ENCODE measurements around the gene DUOX1.
A peak's percentile ranks its signal among the peaks of the same experiment; 100 is the strongest.

Gene DUOX1

GRCh38 chr15:45106002-45106790 lies 23.6 kb upstream of the DUOX1 start:
- DNase-seq (ENCODE audit: low spot score): no peak

DNA sequence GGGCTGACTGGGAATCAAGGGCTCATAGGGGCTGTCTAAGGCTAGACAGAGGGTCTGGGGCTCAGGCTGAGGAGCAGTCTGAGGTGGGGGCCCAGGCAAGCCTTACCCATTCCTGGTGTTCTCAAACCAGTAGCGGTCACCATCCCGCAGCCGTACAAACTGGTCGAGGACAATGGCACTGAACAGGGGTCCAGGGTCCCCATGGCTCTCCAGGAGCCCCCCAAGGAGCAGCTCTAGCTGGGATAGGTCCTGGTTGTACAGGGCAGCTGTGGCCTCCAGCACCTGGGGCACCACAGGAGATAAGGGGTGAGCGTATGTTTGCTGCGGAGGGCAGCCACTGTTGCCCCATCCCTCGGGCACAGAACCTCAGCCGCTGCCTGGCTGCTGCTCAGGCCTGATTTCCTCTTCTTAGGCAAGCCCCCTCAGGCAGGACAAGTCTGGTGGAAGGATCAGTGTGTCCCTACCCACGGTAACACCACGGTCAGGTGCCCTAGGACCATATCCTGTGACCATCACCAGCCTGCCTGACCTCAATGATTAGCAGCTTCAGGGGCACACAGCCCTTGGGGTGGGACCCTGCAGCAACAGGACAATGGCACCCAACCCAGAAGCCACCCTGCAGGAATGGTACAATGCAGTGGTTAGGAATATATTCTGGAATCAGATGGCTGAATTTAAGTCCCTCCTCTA lies 21.7 kb upstream of the DUOX1 start:
- DNase-seq (ENCODE audit: low spot score): no peak

- DNase-seq (ENCODE audit: low spot score): no peak
Observed at GRCh38 chr15:45110256-45110820, 19.5 kb upstream of the DUOX1 start.

DNA sequence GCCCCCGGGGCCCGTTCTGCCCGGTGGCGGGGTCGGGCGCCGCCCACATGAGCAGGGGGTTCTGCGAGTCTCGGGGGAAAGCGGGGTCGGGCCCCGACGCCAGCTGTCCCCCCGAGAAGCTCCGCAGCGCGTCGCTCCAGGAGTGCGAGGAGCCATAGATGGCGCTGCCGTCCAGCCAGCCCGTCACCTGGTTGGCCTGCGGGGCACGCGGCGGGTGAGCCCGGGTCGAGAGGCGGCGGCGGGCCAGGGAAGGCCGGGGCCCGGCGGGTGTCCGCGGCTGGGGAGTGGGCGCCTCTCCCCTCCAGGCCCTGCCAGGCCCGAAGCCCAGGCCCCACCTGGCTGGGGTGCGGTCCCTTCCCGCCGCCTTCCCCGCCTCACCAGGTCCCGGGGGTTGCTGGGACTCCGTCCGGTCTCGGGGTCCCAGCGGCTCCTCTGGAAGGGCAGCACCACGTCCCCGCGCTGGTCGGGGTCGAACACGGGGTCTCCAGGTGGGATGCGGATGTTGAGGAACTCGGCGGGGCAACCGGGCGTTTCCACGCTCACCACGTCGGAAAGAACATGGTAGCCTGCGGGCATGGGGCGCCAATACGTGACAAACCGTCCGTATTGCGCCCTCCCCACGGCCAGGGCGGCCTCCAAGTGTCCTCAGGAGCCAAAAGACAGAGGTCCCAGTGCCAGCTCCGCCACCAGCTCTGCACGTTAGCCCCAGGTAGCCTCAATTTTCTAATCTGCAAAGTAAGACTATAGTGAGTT lies 18.2 kb upstream of the DUOX1 start:
- DNase-seq (ENCODE audit: low spot score): no peak

DNA sequence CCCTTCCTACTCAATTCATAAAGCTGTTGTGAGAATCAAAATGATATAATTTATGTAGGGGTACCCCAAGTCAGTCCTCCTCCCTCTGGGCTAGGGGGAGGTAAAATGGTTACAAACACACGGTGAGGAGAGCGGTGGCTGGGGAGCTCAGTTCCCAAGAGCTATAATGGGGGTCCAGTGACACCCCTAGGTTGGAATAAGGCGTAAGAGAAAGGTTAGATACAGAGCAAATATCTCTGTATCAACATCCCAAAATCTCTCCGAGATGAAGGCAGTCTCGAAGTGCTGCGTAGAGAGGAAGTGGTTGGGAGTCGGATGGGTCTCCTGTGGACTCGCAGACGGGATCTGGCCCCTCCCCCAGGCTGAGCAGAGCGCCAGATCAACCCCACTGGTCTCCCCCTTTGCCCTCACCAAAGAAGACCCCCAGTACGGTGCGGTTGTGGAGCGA lies 17.6 kb upstream of the DUOX1 start:
- no peak for DNase-seq (ENCODE audit: low spot score)

DNA sequence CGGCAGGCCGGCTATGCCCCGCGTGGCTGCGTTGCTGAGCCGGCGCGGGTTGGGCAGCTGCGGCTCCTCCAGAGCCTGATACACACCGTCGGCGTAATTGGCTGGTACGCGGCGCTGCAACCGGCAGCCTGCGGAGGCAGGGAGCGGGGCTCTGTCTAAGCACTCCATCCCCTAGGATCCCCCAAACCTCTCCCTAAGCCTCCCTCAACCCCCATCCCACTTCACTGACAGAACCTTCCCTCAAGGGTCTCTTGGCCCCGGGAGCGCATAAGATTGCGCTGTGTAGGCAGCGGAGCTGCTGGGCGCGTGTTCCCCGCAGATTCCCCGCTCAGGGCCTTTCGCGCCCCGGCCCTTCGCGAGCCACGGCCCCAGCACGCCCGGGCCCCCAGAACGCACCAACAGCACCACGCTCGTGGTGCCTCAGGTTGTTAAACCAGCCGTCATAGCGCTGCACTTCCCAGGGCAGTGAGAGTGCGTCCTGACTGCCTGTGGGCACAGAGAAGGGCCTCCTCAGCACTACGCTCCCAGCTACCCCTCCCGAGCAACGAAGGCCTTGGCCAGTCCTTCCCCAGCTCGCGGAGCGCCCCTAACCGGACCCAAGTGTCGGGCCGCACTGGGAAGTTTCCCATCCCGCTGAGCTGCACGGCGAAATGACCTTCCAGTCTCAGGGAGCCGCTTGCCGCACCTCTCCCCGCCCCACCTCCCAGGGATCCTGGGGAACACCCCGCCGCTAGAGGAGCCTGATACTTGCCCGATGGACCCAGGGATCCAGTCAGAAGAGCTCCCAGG lies 17.0 kb upstream of the DUOX1 start:
- DNase-seq (ENCODE audit: low spot score): no peak

DNA sequence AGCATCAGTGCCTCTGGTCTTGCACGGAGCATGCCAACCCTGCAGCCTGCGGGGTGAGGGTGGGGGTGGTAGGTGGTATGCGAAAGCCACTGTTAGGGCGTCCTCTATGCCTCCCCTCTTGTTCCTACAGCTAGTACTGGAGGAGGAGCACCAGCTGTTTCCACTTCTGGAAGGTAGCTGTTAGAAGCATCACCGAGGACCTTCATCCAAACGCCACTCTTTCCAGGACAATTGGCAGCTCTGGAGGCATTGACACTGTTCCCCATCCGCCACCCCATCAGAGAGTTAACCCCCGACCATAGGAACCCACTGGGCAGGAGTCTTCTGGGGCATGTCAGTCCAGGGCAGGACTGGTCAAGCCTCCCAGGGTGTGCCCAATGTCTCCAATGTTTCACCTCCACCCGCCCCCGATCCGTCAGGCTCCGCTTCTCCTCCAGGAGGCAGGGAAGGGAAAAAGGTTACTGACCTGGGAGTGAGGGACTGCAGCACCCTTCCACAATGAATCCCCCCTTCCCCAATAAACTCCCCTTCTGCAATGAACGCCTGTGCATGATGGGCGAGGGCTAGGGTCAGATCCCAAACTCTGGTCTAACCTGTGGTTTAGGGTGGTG lies 16.3 kb upstream of the DUOX1 start:
- DNase-seq (ENCODE audit: low spot score): no peak

DNA sequence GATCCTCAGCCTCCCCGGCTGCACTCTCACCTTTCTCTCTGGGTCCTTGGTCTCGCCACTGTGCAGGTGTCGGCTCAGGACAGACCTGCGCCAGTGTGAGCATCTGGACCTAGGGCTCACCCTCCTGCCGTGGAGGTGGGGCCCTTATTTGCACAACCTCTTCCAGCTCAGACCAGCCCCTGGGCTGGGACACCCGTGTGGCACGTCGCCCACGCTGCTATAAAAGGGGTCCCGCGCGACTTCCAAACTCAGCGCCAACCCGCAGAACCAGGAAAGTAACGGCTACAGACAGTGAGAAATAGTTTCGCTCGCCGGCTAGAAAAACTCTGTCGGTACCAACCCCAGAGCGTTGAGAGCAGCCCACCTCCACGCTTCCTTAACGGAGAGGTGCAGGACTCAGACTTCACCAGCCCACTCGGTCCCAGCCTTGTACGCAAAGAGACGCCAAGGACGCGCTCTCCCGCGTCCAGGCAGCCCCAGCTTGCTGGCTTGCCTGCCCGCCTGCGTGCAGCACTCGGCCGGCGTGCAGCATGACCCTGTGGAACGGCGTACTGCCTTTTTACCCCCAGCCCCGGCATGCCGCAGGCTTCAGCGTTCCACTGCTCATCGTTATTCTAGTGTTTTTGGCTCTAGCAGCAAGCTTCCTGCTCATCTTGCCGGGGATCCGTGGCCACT lies 15.6 kb upstream of the DUOX1 start, which contains the start of the genes DUOX2 and DUOXA2:
Gene DUOX2 (minus strand): TSS at position 97 of the 675 bp plus-strand sequence. CDS start 761 bp downstream, outside the sequence.
Gene DUOXA2 (plus strand): TSS at position 251 of the 675 bp plus-strand sequence. CDS start 280 bp downstream, at position 531.
- no peak for DNase-seq (ENCODE audit: low spot score)

DNA sequence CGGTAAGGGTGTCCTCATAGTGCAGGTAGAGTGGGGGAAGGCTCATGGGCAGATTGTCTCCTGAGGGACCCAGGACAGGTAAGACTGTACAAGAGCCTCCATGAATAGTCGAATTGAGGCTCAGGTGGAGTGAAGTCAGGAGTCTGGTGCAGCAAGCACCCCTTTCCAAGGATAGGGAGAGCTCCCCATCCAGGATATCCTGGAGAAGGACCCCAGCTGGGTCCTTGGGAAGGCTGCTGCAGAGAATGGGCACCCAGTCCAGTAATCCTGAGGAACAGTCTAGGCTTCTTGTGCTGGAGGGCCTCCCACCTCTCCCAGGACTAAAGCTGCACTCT lies 15.1 kb upstream of the DUOX1 start:
- DNase-seq (ENCODE audit: low spot score): no peak

GRCh38 chr15:45115312-45115820 lies 14.4 kb upstream of the DUOX1 start:
- no peak for DNase-seq (ENCODE audit: low spot score)

DNA sequence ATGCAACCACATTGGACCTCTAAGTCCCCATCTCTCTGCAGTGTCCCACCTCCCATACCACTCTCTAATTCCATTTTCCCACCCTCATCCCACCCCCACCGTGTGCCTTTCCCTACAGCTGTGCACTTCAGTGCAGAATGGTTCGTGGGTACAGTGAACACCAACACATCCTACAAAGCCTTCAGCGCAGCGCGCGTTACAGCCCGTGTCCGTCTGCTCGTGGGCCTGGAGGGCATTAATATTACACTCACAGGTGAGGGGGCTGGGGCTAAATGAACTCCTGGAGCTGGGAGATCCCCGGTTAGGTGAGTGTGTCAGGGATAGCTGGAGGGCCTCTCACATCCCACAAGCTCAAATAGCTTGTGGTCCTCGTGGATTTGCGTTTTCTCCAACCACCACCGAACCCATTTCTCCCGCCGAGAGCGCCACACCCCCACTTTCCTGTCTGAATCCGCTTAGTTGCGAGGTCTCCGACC lies 13.8 kb upstream of the DUOX1 start:
- no peak for DNase-seq (ENCODE audit: low spot score)

DNA sequence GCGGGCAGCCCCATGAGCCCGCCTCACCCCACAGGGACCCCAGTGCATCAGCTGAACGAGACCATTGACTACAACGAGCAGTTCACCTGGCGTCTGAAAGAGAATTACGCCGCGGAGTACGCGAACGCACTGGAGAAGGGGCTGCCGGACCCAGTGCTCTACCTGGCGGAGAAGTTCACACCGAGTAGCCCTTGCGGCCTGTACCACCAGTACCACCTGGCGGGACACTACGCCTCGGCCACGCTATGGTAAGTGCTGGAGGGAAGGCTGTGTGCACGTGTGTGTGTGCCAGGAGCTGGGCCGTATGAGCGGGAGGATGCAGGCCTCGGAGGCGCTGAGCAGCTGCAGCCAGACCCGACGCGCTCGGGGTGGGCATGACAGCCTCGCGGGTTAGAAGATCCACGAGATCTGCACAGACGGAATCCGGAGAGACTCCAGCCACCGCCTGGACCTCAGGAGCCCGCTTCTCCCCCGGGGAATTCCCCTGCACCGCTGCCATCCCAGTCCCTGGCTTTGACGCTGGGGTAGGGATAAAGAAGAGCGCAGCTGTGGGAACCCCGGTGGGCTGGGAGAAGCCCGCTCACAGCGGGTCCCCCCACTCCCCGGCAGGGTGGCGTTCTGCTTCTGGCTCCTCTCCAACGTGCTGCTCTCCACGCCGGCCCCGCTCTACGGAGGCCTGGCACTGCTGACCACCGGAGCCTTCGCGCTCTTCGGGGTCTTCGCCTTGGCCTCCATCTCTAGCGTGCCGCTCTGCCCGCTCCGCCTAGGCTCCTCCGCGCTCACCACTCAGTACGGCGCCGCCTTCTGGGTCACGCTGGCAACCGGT lies 13.1 kb upstream of the DUOX1 start:
- no peak for DNase-seq (ENCODE audit: low spot score)

DNA sequence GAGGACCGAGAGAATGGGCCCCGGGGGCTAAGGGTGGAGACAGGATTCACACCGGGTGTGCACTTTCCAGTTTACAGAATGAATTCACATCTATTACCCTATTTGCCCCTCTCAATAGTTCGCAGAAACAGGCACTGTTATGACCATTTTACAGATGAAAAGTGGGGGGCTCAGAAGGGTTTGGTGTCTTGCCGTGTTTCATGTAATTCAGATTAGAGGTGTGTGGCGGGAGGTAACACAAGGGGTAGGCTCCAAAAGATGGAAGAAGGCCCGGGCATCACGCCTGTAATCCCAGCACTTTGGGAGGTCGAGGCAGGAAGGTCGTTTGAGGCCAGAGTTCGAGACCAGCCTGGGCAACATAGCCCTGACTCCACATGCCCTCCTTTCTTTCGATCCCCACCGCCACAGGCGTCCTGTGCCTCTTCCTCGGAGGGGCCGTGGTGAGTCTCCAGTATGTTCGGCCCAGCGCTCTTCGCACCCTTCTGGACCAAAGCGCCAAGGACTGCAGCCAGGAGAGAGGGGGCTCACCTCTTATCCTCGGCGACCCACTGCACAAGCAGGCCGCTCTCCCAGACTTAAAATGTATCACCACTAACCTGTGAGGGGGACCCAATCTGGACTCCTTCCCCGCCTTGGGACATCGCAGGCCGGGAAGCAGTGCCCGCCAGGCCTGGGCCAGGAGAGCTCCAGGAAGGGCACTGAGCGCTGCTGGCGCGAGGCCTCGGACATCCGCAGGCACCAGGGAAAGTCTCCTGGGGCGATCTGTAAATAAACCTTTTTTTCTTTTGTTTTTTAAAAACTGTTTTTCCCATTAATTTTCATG lies 12.3 kb upstream of the DUOX1 start:
- DNase-seq (ENCODE audit: low spot score): no peak

DNA sequence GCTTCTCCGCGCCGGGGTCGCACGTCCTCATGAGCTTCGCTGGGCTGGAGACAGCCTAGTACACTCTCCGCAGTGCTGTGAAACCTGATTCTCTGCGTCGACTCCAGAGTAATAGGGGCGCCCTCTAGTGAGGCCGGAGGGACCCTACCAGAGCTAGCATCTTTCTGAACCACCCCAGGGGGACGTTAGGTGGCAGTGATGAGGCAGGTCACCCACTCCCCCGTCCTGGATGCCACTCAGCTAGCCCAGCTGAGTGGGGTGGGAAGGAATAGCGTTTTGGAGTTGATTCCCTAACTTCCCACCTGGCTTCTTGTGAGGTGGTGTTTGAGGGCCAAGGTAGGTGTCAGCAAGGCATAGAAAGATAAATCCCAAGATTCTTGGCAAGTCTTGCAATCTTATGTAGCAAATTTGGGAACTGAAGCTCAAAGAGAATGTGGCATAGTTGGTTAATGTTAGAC lies 11.6 kb upstream of the DUOX1 start:
- peak; percentile 83 for DNase-seq (ENCODE audit: low spot score)

GRCh38 chr15:45118996-45119395 lies 10.8 kb upstream of the DUOX1 start:
- no peak for DNase-seq (ENCODE audit: low spot score)

DNA sequence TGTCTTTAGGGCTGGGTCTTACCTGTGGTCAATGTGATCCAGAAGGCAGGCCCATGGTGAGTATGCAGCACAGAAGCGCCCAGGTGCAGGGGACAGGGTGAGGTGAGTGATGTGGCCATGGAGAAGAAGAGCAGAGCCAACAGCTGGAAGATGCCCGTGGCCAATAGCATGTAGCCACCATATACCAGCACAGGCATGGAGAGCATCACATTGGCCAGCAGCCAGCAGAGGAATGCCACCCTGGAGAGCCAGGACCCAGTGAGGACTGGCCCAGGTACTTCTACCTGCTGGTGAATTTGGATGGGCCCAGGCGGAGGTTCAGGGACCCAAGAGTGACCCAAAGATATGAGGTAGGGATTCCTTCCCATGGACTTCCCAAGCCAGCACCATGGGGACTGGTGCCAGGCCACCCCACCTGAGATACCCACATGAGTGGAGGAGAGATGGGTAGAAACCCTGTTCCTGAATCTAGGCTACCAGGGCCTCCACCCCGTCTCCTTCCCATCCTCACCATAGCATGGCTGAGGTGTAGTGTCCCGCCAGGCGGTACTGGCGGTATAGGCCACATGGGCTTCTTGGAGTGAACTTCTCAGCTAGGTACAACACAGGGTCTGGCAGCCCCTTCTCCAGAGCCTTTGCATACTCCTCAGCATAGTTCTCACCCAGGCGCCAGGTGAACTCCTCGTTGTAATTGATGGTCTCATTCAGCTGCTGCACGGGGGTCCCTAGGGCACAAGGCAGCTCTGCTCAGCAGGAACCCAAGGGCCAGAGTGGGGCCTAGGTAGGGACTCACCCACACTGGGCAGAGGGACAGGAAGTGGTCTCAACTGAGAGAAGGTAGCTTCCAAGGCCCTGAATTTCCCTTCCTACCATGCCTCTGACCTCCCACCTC lies 9.5 kb upstream of the DUOX1 start:
- DNase-seq (ENCODE audit: low spot score): no peak

DNA sequence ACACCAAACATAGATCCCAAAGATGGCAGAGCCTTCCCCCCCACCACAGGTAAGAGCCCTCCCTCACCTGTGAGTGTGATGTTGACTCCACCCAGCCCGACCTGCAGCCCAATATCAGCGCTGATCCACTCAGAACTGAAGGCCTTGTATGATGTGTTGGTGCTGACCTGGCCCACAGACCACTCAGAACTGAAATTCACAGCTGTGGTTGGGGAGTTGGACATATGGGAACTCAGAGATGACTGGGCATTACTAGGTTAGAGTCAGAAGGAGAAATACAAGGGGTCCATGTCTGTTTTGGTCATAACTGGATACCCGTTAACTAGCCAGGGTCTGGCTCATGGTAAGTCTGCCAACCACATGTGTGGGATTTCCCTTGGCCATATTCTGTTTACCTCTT lies 8.8 kb upstream of the DUOX1 start:
- no peak for DNase-seq (ENCODE audit: low spot score)
